ENCODE data around the gene SLITRK3.
"Not testable (repeated sequence)": the region's sequence is repeated elsewhere in the genome, so short reads cannot be mapped to it uniquely, and the experiment has no call there.

SLITRK3 gene

GRCh38 chr3:165191491-165191890, 4.7 kb downstream of the SLITRK3 start:
- no peak for DNase-seq (ENCODE audit: low read depth)

DNA sequence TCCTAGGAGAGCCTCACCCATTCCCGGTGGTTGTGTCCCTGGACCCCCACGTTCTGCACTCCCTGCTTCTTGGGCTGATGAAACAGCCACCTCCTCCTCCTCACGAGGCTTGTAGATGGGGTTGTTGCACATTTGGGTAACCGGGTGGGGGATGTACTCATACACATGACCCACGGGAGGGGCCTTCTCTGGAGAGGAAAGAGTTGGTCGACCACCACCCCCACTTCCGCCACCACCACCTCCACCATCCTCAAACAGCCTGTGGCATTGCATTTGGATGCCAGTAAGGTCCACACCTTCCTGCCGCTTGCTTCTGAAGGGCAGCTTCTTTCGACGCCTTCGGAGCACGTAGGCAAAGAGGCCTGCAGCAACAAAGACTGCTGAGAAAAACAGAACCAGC, 7.7 kb downstream of the SLITRK3 start:
- DNase-seq (ENCODE audit: low read depth), result no peak

DNA sequence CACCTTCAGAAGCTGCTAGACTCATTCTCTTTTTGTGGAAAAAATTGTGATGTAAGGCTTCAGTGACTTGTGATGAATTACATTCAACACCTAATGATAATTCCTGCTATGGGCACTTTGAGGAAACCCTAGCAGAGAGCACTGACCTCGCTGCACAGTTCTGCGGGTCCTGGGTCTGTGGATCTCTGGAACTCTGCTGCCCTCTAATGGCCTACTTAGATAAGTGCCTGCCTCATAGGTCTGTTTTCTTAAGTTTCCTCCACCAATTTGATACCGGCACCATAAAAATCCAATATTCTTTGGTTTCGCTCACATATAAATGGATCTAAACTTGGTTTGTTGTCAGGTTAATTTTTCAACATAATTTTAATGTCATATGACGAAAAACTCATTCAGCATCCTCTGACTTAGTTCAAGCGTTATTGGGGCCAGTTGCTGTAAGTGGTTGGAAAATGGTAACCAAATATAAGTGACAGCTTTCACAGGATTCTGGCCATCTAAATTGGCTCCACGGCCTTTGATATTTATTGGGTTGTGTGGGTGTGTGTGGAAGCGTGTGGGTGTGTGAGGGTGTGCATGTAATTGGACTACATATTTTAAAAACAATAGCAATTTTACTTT, 10.4 kb downstream of the SLITRK3 start:
- DNase-seq (ENCODE audit: low read depth), result no peak

GRCh38 chr3:165181556-165181955, 14.6 kb downstream of the SLITRK3 start:
- DNase-seq (ENCODE audit: low read depth), result no peak

DNA sequence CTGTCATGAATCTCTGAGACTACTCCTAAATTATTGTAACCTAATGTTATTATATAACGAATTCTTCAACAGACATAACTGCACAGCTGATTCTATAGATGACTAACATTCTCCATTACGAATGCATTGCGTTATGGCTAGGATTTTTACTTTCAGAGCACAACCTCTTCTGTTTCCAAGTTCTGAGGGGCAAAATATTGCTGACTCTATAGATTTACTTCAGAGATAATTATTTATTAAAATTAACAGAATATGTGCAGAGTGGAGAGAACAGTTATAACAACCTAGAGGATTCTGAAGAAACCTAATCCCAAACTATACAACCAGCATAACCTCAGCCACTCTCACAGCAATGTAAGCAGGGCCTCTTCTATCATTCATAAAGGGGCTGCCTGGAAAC, 25.9 kb downstream of the SLITRK3 start:
- no peak for DNase-seq (ENCODE audit: low read depth)

- DNase-seq (ENCODE audit: low read depth), result no peak
Observed at GRCh38 chr3:165169368-165169767, 26.8 kb downstream of the SLITRK3 start.

DNA sequence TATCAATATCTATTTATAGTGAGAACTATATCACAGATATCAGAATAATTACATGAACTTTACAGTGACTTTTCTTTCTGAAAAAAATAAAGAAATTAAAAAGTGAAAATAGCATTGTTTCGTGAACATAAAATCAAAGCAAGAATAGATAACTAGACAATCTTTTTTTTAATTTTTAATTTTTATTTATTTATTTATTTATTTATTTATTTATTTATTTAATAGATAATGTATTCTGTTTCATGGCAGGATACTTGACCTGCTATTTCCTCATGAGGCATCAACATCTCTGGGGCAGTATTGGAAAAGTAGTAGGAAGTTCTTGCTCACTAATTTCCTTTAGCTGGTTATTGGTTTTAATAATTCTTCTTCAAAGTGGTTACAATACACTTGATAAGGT, 33.3 kb downstream of the SLITRK3 start:
- DNase-seq (ENCODE audit: low read depth), result no peak

GRCh38 chr3:165159760-165160421, 36.3 kb downstream of the SLITRK3 start:
- no peak for DNase-seq (ENCODE audit: low read depth)

DNA sequence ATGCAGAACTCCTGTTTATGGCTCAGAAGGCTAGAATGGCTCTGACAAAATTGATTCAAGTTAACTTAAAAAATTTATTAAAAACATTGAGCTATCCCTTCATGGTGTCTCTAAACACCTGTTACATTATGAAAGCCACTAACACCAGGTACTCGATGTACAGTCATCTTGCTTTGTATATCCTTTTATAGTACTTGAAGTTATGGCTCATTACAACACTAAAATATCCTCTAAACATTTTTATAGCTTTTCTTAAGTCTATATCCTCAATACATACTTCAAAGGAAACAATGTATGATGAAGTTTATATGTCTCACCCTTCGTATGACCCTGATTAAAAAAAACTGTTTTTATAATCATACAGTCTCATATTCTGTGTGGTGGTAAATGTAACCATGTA, 38.2 kb downstream of the SLITRK3 start:
- no peak for DNase-seq (ENCODE audit: low read depth)

DNA sequence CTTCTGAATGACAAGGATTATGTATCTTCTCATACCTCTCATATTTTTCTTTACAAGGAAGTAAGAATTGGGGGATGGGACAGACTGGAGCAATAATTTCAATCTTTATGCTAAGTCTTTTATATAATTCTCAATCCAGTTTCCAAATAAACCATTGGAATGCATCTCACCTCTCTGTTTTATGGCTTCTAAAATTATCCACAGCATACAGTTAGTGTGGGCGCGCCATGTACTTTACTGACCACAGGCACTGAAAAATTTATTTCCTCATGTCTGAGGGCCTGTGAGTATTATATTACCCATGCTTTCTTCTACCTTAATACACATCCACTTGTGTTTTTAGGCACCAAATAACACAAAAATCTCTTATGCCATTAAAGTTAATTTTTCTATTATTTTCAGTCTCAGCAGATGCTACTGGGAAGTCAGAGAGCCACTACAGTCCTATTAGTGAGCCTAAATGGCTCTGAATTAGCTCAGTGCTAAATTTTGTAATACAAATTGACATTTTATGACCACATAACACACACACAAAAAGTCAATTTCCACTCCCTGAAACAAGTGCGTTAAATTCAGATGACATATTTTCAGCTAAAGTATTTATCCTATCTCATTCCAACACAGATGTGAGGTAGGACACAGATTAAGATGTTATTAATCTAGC, 39.3 kb downstream of the SLITRK3 start:
- no peak for DNase-seq (ENCODE audit: low read depth)

DNA sequence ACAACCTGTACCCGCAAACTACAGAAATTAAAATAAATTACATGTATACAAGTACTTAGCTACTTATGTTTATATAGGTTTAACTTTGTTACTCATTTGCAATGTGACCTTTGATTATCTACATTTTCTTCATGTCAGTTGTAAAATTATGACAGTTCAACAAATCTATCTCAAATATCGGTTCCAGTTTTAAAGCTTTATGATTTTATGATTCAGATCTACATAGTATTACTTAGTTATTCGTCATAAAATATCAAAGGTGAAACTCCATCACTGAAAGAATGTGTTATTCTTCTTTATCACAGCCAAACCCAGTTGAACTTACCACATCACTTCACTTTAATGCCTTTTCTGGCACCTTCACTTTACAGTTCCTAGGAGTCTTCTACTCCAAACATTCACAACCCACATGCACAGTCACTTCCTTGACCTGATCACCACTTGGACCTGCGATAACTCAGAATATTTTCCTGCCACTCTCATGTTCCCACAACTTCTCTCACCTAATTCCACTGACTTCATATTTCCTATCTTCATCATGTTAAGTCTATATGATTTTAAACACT, 47.2 kb downstream of the SLITRK3 start:
- DNase-seq (ENCODE audit: low read depth), result no peak

DNA sequence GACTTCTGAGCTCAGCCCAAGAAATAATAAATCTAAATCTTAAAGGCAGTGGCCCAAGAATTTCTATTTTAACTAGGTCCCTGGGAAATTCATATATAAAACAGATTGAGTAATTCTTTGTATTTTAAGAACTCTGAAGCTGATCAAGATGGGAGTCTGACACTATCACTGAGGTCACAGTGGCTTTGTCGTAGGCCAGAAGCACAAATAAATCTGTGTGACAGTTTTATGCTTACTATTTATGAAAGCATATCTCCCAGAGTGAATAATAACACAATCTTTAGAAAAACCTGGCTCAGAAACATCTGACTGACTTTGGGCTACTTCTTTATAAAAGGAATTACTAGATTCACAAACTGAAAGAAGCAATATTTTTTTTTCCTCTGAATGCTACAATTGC, 51.9 kb downstream of the SLITRK3 start:
- no peak for DNase-seq (ENCODE audit: low read depth)

DNA sequence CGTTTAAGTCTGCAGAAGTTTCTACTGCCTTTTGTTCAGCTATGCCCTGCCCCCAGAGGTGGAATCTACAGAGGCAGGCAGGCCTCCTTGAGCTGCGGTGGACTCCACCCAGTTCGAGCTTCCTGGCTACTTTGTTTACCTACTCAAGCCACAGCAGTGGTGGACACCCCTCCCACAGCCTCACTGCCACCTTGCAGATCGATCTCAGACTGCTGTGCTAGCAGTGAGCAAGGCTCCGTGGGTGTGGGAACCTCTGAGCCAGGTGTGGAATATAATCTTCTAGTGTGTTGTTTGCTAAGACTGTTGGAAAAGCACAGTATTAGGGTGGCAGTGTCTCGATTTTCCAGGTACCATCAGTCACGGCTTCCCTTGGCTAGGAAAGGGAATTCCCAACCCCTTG, 56.3 kb downstream of the SLITRK3 start:
- DNase-seq (ENCODE audit: low read depth), result not testable (repeated sequence)
